ENCODE data around the gene LYPD3. TPM values are rescaled to one million over a fixed set of nuclear protein-coding genes. Genes with fewer than 3 reads are reported as not detected.

The LYPD3 gene
- total RNA-seq, 2 experiments from 2014 or later, result not detected

- Histone ChIP-seq H3K4me1 (ENCODE audit: insufficient read depth, low read length, poor library complexity, severe bottlenecking) (peaks cover 11% of the 10 kb centered on the region), H3K27ac (ENCODE audit: low read depth, low read length, poor library complexity, severe bottlenecking) (peak overlapping the region; percentile 19), H3K4me3 (ENCODE audit: low read depth, low read length, poor library complexity, severe bottlenecking) (peak overlapping the region; percentile 70), H4K20me1 (ENCODE audit: insufficient read depth, low read length) (no peaks in the 10 kb centered on the region), H3K9me3 (ENCODE audit: low read length) (no peaks in the 10 kb centered on the region), H3K36me3 (ENCODE audit: insufficient read depth, low read length) (no peaks in the 10 kb centered on the region), H3K9me2 (ENCODE audit: insufficient read depth, low read length) (no peaks in the 10 kb centered on the region), H3K4me2 (ENCODE audit: low read length) (peak overlapping the region; percentile 91), H3K79me2 (ENCODE audit: insufficient read depth, low read depth, low read length) (no peaks in the 10 kb centered on the region), H2AFZ (ENCODE audit: low read length) (peak overlapping the region; percentile 95)
- BruUV-seq (replicated peaks), result no TSS peak
- no peak for TF ChIP-seq EZH2phosphoT487 (IDR thresholded peaks at IDR 0.05; ENCODE audit: borderline replicate concordance, low read depth, low read length)
- no peak for TF ChIP-seq CTCF (conservative IDR thresholded peaks at IDR 0.05; ENCODE audit: low read length)
- ChIA-PET POLR2A (interaction anchor here (0.5 to 1.7 kb wide), 3 partner anchors 40 to 204 kb away, joined by 3 to 6 read pairs (median 6); partner anchors contain the start of gene PHLDB3), CTCF (ENCODE audit: unreplicated experiment) (no interaction called here)
- intact Hi-C loops (cut with micrococcal nuclease; ENCODE audit: unreplicated experiment), result no loop called here
- DNase-seq (ENCODE audit: low spot score), result peak; percentile 66
Measured at GRCh38 chr19:43464134-43464775, 1.2 kb downstream of the LYPD3 start.

- Histone ChIP-seq H3K27ac (ENCODE audit: low read depth, low read length, poor library complexity, severe bottlenecking) (peak overlapping the region; percentile 19), H3K4me3 (ENCODE audit: low read depth, low read length, poor library complexity, severe bottlenecking) (peak overlapping the region; percentile 70), H2AFZ (ENCODE audit: low read length) (peak overlapping the region; percentile 95)
Measured at GRCh38 chr19:43463381-43464133, 1.9 kb downstream of the LYPD3 start.

More at GRCh38 chr19:43463381-43464133, 1.9 kb downstream of the LYPD3 start:
- BruUV-seq (replicated peaks), result no TSS peak
- intact Hi-C loops (cut with micrococcal nuclease; ENCODE audit: unreplicated experiment), result loop anchor here (2.0 kb wide), 1 partner anchor 41 kb away; the partner anchor contains the start of gene PHLDB3
- Histone ChIP-seq H3K79me2 (ENCODE audit: insufficient read depth, low read depth, low read length) (no peaks in the 10 kb centered on the region), H3K9me3 (ENCODE audit: low read length) (no peaks in the 10 kb centered on the region), H3K4me1 (ENCODE audit: insufficient read depth, low read length, poor library complexity, severe bottlenecking) (peaks cover 9% of the 10 kb centered on the region), H3K4me2 (ENCODE audit: low read length) (peak overlapping the region; percentile 91), H4K20me1 (ENCODE audit: insufficient read depth, low read length) (no peaks in the 10 kb centered on the region), H3K9me2 (ENCODE audit: insufficient read depth, low read length) (no peaks in the 10 kb centered on the region), H3K36me3 (ENCODE audit: insufficient read depth, low read length) (no peaks in the 10 kb centered on the region)
- ChIA-PET POLR2A (interaction anchor here (0.5 to 1.7 kb wide), 5 partner anchors 17 to 205 kb away, joined by 3 to 6 read pairs (median 4); partner anchors contain the start of gene PHLDB3), CTCF (ENCODE audit: unreplicated experiment) (interaction anchor here (0.8 kb wide), 1 partner anchor 38 kb away, joined by 10 read pairs; no protein-coding TSS in a partner anchor)
- TF ChIP-seq EZH2phosphoT487 (IDR thresholded peaks at IDR 0.05; ENCODE audit: borderline replicate concordance, low read depth, low read length) (no peak), CTCF (conservative IDR thresholded peaks at IDR 0.05; ENCODE audit: low read length) (no peak)
- peak; percentile 95 for DNase-seq (ENCODE audit: low spot score)

Measured in OCI-LY7 (cell line).